Activated naive CD4-positive, alpha-beta T cell treated with anti-CD3 and anti-CD28 coated beads, Interleukin-2, amount 50 U/mL, for 16 hours (primary cell): ENCODE results near the gene ESYT2.

Experiments used
- DNase-seq: peaks from one replicate; pipeline ENCODE4 v3.0.0-alpha.2; 2020

Gene ESYT2

DNA sequence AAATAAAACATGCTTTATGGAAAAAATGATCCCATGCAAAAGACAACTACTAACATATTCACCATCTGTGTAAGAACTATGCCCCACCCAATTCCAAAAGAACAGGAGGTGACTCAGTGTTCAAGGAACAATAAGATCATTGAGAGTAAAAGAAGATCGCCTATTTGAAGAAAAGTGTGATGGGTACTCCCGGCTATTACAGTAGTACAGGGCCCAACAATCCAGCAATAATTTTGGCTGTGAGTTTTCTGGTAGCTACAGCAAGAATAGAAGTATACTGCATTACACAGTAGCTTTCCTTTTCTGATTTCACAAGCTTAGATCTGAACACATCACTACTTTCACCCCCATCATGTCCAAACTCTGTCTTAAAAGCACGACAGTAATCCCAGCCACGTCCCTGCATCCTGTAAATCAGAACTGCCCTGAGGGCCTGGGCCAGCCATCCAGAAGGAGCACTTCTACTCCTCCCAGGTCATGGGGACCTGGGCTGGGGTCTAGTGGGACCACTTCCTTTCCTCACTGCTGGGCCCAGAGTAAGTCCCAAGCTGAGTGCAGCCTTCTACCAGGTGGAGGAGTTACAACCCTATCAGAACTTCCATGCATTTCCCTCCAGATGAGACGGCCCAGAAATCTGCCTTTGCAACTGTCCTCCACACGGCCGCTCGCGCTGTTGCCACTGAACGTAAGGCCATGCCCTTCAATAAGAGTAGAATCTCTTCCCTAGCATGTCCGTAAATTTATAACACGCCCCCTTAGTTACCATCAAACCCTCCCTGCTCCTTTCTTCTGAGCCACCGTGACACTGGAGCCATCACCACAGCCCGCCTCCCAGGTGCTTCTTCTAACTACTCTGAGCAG, 7.9 kb downstream of the ESYT2 start:
- DNase-seq: no peak

DNA sequence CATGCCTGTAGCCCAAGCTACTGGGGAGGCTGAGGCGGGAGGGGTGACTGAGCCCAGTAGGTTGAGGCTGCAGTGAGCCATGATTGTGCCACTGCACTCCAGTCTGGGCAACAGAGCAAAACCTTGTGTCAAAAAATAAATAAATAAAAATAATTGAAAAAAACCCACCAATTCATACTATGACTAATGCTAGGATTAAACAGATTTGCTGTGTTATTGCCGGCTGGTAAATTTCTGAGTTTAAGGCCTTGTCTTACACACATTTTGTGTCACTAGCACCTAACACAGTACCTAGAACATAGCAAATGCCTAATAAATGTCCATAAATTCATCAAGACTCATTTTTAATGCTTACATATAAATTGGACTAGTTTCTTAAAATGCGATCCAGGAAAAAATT, 8.7 kb downstream of the ESYT2 start:
- no peak for DNase-seq

DNA sequence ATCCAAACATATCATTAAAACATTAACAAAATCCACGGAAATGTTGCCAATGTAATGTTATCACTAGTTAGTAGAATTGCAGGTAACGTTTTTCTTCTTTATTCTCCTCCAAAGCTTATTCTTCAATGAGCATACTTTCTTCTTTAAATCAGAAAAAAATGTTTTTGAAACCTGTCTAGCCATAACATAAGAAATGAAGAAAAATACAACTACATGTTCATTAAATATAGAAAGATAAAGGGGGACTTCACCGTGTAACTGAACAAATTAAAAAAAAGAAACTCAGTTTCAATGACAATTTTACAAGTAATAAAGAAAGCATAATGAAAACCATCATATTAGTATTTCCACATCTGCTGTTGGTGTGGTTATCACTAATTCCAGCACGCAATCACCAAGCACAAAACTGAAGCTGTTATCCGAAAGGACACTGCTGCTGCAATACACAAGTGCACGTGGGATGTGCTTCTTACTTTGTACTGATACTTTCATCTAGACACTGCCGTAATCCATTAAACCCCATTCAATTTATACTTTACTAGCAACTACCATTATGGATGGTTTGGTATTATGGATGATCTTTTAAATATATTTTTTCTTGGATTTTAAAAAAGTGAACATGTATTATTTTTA, 9.6 kb downstream of the ESYT2 start:
- DNase-seq: peak; percentile 25

DNA sequence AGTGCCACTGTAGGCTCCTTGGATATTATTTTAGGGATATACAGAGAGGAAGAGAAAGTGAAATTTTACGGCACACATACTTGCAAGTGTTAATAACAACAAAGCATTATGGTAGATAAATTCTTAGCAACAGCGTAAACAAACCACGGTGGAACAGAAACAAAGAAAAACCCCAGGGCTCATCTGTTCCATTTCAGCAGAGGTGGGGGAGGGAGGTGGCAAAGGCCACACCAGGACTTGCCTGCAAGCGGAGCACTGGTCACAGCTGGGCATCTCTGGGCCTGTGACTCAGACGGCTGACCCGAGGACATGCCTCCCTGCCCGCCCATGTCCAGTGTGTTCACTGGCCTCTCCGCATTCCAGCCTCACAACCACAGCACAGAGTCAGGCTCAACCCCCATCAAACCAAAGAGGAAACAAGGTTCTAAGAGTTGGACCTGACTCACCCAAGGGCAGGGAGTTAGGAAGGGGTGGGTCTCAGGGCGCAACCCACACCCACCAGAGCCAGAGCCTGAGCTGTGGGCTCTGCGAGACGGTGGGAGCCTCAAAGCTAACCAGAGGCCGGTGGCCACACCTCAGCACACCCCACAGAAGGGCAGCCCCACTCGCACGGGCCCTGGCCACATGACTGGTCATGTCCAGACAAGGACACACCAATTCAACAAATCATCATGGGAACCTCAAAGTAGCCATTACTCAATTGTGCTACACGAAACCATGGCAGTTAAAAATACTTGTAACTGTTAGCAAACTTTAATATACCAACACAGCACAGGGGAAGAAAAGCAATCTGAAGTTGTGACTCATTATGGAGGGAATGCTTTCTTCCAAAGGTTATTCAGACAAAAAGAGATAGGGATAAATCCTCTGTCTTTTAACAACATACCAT, 10.7 kb downstream of the ESYT2 start:
- DNase-seq: peak; percentile 67

DNA sequence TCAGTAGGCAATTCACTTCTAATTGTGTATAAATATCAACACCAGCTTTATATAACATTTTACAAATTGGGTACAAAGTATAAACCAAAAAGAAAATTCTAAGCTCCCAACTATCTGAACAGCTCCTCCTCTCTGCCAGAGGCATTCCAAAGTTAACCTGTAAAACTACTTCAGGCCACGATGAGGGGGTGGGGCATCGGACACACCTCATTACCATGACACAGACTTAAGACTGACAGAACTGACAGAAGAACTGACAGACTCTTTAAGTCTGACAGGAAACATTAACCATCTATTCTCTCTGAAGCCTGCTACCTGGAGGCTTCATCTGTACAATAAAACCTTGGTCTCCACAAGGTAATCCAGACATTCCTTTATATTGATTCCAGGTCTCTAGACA, 12.3 kb downstream of the ESYT2 start:
- DNase-seq: no peak

DNA sequence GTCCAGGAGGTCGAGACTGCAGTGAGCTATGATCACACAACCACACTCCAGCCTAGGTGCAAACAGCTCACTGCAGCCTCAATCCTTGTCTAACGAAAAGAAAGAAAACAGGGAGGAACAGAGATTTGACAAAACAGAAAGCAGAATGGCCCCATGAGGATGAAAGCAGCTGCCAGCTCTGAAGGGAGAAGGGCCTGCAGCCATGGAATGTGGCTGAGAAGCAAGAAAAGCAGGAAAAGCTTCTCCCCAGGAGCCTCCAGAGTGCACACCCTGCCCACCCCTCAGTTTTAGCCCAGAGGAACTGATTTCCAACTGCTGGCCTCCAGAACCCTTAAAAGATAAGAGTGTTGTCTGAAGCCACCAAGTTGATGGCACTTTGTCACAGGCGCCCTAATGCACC, 13.0 kb downstream of the ESYT2 start:
- no peak for DNase-seq

DNA sequence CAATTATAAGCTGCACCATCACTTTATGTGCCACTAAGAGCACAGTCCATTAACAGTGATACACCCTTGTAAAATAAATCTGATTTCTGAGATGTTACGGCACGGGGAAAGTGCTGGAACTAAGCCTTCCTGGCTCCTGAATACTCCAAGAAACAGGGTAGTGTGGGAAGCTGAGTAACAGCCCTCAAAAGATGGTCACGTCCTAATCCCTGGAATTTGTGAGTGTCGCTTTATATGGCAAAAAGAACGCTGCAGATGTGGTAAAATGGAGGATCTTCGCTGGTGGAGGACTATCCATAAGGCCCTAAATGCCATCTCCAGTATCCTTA, 13.5 kb downstream of the ESYT2 start:
- no peak for DNase-seq

DNA sequence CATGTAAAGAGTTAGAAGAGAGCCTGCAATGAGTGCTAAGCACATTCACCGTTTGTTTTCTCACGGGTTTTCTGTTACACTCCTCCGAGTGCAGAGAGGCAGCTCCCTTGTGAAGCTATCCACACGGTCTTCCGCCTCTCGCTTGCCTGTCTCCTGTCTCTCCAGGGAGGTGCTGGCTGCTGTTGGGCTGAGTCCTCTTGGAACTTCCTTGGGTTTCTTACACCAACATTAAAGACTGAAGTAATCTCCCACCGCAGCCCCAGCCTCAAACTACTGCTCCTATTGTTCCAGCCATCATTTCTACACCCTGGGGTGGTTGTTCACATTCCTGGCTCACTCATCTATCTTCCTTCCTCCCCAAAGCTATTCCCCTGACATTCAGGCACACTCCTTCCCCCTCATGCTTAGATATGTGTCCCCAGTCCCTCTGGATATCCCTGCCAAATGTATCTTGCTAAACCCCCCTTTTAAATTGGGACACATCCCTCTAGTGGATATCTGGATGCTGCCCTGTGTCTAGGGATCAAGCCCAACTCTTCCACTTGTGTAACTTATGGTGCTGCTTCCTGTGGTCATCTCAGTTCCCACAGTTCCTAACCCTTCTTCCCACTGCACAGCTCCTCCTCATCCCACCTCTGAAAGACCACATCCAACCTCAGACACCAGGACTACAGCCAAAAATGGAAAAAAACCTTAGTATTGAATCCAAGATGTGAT, 14.1 kb downstream of the ESYT2 start:
- no peak for DNase-seq

DNA sequence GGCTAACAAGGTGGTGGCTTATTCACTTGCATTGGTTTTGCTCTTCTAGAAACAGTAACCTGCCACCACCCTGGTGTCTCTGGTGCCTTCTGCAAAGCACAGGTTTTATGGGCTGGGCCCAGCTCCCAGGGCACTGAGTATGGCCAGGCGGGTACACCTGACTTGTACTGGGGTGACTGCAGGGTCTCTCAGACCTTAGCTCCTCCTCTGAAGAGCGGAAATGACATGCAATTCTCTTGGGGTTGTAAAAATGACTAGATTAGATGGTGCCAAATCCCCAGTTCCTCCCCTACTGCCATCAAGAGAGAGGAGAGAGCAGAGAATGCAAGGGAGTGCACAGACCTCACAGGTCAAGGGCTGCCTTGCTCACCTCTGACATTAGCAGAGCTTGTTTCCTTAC, 14.7 kb downstream of the ESYT2 start:
- DNase-seq: no peak

DNA sequence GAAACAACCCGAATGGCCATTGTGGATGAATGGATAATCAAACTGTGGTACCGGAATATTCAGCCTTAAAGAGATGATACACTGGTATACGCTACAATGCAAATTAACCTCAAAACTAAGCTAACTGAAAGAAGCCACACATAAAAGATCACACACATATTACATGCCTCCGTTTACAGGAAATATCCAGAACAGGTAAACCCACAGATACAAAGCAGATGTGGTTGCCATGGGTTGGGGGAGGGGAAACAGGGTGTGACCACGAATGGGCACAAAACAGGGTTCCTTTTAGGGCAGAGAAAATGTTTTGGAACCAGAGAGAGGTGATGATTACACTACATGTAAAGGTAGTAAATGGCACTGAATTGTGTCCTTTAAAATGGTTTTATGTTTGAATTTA, 16.6 kb downstream of the ESYT2 start:
- peak; percentile 49 for DNase-seq

DNA sequence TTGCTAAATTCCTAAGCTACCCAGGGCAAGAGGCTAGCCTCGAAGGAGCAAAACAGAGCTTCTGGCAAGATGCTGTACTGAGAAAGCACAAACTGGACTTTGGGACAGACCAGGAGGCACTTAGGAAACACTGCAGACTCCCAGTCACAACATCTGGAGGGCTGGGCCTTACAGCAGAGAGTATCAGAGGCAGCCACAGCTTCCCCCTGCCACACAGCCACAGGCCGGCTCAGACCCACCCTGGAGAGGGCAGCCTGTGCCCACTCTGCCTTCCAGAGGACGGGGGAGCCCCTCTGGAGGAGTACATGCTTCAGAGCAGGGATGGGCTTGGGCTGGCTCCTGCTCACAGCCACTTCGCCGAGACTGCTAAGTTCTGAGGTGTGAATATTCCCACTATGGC, 17.4 kb downstream of the ESYT2 start:
- DNase-seq: no peak

DNA sequence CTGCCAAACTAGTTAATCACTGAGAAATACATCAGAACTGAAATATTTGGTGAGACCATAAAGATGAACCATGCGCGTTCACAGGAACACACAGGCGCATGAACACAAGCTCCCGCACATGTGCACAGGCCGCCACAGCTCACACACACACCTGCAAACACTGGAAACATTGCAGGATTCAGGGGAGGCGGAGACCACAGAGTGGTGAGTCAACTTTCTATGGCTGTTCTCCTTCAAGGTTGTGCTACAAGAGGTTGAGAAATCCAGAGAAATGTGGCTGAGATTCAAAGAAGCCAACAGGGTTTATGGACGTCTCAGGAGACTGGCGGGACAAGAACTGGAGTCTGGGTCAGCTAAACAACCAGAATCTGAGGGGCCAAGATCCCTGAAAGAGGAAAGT, 17.8 kb downstream of the ESYT2 start:
- peak; percentile 72 for DNase-seq

DNA sequence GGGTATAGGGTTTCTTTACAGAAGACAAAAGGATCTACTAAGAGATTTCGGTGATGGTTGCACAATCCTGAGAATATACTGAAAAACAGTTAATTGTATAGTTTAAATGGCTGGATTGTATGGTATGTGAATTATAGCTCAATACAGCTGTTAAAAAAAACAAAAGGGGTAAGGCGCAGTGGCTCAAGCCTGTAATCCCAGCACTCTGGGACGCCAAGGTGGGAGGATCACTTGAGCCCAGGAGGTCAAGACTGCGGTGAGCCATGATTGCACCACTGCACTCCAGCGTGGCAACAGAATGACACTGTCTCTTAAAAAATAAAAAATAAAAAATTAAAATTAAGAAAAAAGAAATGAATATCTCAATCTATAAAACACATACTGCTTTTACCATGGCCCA, 18.5 kb downstream of the ESYT2 start:
- DNase-seq: no peak

DNA sequence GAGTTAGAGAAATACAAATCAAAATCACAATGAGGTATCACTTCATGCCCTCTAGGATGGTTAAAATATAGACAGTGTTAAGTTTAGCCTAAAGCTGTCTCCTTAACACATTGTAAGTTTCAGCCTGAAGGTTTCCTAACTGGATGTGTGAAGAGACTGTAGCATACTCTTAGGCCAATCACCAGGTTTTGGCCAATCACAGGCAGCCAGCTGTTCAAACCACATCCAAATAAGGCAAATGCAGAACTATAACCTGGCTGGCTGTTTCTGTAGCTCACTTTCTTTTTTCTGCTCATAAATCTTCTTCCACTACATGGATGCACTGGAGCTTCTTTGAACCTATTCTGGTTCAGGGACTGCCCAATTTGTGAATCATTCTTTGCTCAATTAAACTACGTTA, 19.7 kb downstream of the ESYT2 start:
- DNase-seq: no peak

DNA sequence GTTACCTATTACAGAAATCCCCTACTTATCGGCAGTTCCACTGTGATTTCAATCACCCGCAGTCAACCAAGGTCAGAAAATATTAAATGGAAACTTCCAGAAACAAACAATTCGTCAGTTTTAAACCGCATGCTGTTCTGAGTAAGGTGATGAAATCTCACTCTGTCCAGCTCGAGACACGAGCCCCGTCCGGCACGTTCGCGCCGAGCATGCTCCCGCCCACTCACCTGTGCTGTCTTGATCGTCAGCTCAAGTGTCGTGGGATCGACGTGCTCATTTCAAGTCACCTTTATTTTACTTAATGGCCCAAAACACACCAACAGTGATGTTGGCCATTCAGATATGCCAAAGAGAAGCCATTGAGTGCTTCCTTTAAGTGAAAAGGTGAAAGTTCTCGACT, 21.2 kb downstream of the ESYT2 start:
- no peak for DNase-seq

DNA sequence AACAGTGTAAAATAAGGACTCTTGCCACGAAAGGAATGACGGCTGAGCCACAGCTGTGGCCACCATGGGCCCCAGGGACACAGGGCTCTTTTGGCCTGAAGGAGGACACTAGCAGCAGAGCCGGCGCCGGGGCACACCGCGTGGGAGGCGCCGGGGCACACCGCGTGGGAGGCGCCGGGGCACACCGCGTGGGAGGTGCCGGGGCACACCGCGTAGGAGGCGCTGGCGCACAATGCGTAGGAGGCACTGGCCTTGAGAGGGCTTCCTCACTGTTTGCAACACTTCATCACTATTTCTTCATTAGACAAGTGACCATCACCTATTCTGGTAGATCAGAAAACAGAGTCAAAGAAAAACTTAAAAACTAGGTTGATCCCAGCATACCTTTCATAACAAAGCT, 23.4 kb downstream of the ESYT2 start:
- no peak for DNase-seq

DNA sequence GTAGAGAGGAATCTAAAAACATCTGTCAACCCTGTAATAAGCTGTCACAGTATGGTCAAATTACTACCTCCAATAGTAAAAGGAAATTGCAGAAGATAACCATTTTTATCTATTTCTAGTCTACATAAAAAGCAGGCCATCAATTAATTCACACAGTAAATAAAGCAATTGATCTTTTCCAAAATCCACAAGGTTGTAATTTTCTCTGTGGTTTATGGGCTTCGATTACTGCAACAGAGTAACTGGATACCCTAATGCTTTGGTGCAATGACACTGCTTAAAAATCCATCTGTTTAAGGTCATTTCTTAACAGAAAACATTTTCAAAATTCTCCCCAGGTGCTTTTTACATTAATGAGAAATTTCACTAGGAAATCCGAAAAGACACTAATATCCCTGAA, 23.9 kb downstream of the ESYT2 start:
- DNase-seq: no peak

DNA sequence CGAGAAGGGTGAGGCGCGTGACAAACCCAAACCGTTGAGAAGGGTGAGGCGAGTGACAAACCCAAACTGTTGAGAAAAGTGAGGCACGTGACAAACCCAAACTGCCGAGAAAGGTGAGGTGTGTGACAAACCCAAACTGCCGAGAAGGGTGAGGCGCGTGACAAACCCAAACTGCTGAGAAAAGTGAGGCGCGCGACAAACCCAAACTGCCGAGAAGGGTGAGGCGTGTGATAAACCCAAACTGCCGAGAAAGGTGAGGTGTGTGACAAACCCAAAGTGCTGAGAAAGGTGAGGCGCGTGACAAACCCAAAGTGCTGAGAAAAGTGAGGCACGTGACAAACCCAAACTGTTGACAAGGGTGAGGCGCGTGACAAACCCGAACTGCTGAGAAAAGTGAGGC, 25.0 kb downstream of the ESYT2 start:
- no peak for DNase-seq

DNA sequence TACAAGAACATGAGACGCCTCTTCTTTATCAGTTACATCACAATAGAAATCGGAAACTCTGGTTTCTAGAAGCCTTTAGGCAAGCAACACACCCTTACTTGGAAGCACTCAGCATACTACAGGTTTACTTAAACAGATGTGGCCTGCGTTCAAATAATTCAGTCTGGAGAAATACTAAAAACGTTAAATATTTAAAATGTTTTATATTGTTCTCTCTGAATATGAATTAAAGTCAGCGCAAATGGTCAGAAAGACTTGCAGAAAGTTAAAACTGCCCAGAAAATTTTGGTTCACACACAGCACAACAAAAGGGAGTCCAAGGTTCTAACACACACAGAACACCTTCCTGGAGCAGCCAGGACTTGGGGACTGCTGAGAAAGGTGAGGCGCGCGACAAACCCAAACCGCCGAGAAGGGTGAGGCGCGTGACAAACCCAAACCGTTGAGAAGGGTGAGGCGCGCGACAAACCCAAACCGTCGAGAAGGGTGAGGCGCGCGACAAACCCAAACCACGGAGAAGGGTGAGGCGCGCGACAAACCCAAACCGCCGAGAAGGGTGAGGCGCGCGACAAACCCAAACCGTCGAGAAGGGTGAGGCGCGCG, 25.8 kb downstream of the ESYT2 start:
- no peak for DNase-seq

DNA sequence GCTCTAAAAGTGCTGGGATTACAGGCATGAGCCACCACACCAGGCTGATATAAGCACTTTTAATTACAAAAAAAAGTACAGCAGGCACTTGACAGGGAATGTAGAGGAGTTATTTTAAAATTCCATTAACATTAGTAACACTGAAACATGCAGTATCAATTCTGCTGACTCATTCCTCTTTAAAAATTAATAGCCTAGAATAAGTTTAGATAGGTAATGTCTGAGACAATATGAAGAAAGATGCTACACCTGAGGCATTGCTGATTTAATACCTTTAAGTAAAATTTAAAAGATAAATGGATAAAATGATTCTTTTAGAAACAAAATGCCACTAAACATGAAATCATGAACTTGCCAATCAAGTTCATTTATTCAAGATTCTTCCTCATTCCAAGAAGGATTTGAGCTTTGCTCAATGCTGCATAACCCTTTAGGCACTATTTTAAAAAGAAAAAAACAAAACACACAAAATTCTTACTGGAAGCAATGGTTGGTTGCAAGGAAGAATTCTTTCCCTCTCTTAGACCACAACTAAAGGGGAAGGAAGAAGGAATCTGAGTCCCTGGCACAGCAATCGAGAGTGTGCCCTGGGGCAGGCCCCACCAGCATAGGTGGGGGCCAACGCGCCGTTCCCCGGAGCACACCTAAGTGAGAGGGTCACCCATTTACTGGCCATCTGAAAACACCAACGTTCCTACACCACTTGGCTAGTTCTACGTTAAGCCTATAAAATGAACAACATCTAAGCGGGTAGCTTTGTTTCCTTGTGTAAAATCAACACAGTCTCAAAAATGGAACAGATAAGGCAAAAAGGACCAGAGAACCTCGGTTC, 26.6 kb downstream of the ESYT2 start:
- DNase-seq: no peak

DNA sequence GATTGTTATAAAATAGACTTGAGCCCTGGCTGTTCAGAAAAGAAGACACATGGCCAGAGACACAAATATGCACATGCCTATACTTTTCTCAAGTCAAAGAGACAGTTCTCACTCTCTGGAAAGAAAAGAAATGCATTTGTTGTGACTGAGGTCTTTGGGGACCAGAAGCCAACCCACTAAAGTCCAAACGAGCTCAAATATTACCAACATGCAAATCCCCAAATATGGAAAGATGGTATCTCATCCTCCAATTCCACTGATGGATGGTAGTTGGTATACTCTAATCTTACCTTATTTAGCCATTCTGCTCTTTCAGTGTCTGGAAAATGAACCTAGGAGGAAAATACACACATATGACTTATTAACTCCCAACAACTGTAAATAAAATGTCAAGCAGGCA, 30.6 kb downstream of the ESYT2 start:
- no peak for DNase-seq

DNA sequence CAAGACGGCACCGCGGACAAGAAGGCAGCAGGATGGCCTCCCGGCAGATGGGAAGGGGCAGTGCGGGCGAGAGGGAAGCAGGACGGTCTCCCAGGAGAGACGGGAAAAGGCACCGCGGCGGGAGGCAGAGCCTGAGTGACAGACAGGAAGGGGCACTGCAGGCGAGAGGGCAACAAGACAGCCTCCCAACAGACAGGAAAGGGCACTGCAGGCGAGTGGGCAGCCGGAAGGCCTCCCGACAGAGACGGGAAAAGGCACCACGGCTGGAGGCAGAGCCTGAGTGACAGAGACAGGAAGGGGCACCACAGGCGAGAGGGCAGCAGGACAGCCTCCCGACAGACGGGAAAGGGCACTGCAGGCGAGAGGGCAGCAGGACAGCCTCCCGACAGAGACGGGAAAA, 32.6 kb downstream of the ESYT2 start:
- DNase-seq: no peak
